Liver (tissue), 9 donors: ENCODE measurements around the gene SURF6. TPM values are rescaled to one million over a fixed set of nuclear protein-coding genes. Genes with fewer than 3 reads are reported as not detected.

Source experiments
- DNase-seq: peaks from one replicate; pipeline ENCODE4 v3.0.0-alpha.2; 2017; ENCODE audit warnings: low spot score
- H3K27ac ChIP-seq, 2 donors: one replicate each; pipeline ENCODE4 v1.7.0; 2013; ENCODE audit warnings: inconsistent platforms in 2 of 2, low read length in 2 of 2, control low read depth in 1 of 2, low read depth in 1 of 2, mild to moderate bottlenecking in 1 of 2
- H3K27me3 ChIP-seq, 4 donors: one replicate each; pipeline versions ENCODE4 v1.6.1 to v1.7.0; 2013; ENCODE audit warnings: low read length in 3 of 4, inconsistent platforms in 1 of 4, mild to moderate bottlenecking in 1 of 4, moderate library complexity in 1 of 4; ENCODE audit not compliant: control insufficient read depth in 4 of 4, insufficient read depth in 4 of 4
- H3K36me3 ChIP-seq, 4 donors: one replicate each; pipeline versions ENCODE4 v1.6.1 to v1.7.0; 2013; ENCODE audit warnings: low read length in 3 of 4, mild to moderate bottlenecking in 3 of 4, low read depth in 1 of 4, moderate library complexity in 1 of 4; ENCODE audit not compliant: control insufficient read depth in 4 of 4, insufficient read depth in 3 of 4
- H3K4me1 ChIP-seq, 4 donors: one replicate each; pipeline versions ENCODE4 v1.6.1 to v1.7.0; 2013; ENCODE audit warnings: low read length in 3 of 4, mild to moderate bottlenecking in 3 of 4, moderate library complexity in 1 of 4; ENCODE audit not compliant: control insufficient read depth in 4 of 4, insufficient read depth in 4 of 4
- H3K4me3 ChIP-seq, 3 donors: one replicate each; pipeline versions ENCODE4 v1.6.1 to v1.7.0; 2013; ENCODE audit warnings: low read length in 3 of 3, control low read depth in 1 of 3, low read depth in 1 of 3, mild to moderate bottlenecking in 1 of 3
- H3K9ac ChIP-seq, 2 donors: one replicate each; pipeline ENCODE4 v1.7.0; 2013; ENCODE audit warnings: low read length in 2 of 2, mild to moderate bottlenecking in 2 of 2, moderate library complexity in 2 of 2, control low read depth in 1 of 2, low read depth in 1 of 2
- H3K9me3 ChIP-seq, 4 donors: one replicate each; pipeline versions ENCODE4 v1.6.1 to v1.7.0; 2013; ENCODE audit warnings: low read length in 3 of 4; ENCODE audit not compliant: control insufficient read depth in 4 of 4
- EGR1 ChIP-seq, 2 donors: IDR thresholded peaks; 2 replicates each; pipeline ENCODE4 v1.6.1; 2016 to 2018; ENCODE audit warnings: antibody characterized with exemption in 2 of 2, low read depth in 2 of 2
- FOXA1 ChIP-seq: IDR thresholded peaks from 2 replicates; pipeline ENCODE4 v1.6.1; 2016; ENCODE audit warnings: antibody characterized with exemption
- FOXA2 ChIP-seq: IDR thresholded peaks from 2 replicates; pipeline ENCODE4 v1.6.1; 2016; ENCODE audit warnings: antibody characterized with exemption
- GABPA ChIP-seq, 2 donors: IDR thresholded peaks in 1 of 2; conservative IDR thresholded peaks in 1 of 2; 2 replicates each; pipeline ENCODE4 v1.6.1; 2016; ENCODE audit warnings: antibody characterized with exemption in 2 of 2, mild to moderate bottlenecking in 1 of 2, moderate library complexity in 1 of 2
- HNF4A ChIP-seq, 2 donors: conservative IDR thresholded peaks; 2 replicates each; pipeline ENCODE4 v1.6.1; 2016; ENCODE audit warnings: antibody characterized with exemption in 2 of 2, mild to moderate bottlenecking in 2 of 2
- HNF4G ChIP-seq: IDR thresholded peaks from 2 replicates; pipeline ENCODE4 v1.6.1; 2016; ENCODE audit warnings: antibody characterized with exemption
- JUND ChIP-seq, 2 donors: IDR thresholded peaks; 2 replicates each; pipeline ENCODE4 v1.6.1; 2016; ENCODE audit warnings: antibody characterized with exemption in 2 of 2
- MAX ChIP-seq: IDR thresholded peaks from 2 replicates; pipeline ENCODE4 v1.6.1; 2016; ENCODE audit warnings: antibody characterized with exemption
- RAD21 ChIP-seq, 2 donors: IDR thresholded peaks; 2 replicates each; pipeline ENCODE4 v1.6.1; 2016; ENCODE audit warnings: antibody characterized with exemption in 2 of 2, mild to moderate bottlenecking in 2 of 2
- RXRA ChIP-seq, 2 donors: IDR thresholded peaks; 2 replicates each; pipeline ENCODE4 v1.6.1; 2017 to 2018; ENCODE audit warnings: antibody characterized with exemption in 2 of 2, mild to moderate bottlenecking in 1 of 2
- SP1 ChIP-seq: IDR thresholded peaks from 2 replicates; pipeline ENCODE4 v1.6.1; 2018; ENCODE audit warnings: antibody characterized with exemption, mild to moderate bottlenecking
- TAF1 ChIP-seq: conservative IDR thresholded peaks from 2 replicates; pipeline ENCODE4 v1.6.1; 2016; ENCODE audit warnings: antibody characterized with exemption, mild to moderate bottlenecking
- YY1 ChIP-seq: IDR thresholded peaks from 2 replicates; pipeline ENCODE4 v1.6.1; 2016; ENCODE audit warnings: antibody characterized with exemption, mild to moderate bottlenecking
- ZBTB33 ChIP-seq: IDR thresholded peaks from 2 replicates; pipeline ENCODE4 v1.6.1; 2016; ENCODE audit warnings: antibody characterized with exemption
- WGBS: extraction: QIAGEN DNeasy Blood & Tissue Kit; methylation state at CpG from one replicate; pipeline ENCODE4 v1.1.7; 2013; 5-methylcytosine and 5-hydroxymethylcytosine counted together
- polyA plus RNA-seq, 2 donors: library from polyadenylated mRNA; stranded (reverse) in 1 of 2; unstranded in 1 of 2; fragments of 200-250 nt in 1 of 2; fragments of >200 nt in 1 of 2; fragmentation: Nextera tagmentation in 1 of 2; extraction: Ambion mirVana in 1 of 2; gene quantifications; one replicate each; pipeline versions ENCODE4 v1.2.1 to v1.2.3, GENCODE V29; 2013 to 2015
- total RNA-seq, 2 donors: library from RNA; depleted of rRNA; stranded (reverse); fragments of >200 nt; gene quantifications; one replicate each; pipeline ENCODE4 v1.2.3, GENCODE V29; 2014
- TF ChIP-seq, protein P1 (sequence below): IDR thresholded peaks from 2 replicates; pipeline ENCODE4 v1.6.1; 2016; ENCODE audit warnings: antibody characterized with exemption
- donor health status: healthy.
- donor health status: healthy.
- donor health status: healthy.
- donor health status: healthy.
- donor health status: healthy.

Gene SURF6
- total and polyA plus RNA-seq, 4 donors: 4.1 to 12.9 (median 7.2) TPM

- TF ChIP-seq YY1 (no peak), ZBTB33 (no peak), FOXA2 (no peak), MAX (no peak), SP1 (no peak), FOXA1 (no peak), RXRA (IDR thresholded peaks at IDR 0.05) (no peak)
- TF ChIP-seq, protein P1, sequence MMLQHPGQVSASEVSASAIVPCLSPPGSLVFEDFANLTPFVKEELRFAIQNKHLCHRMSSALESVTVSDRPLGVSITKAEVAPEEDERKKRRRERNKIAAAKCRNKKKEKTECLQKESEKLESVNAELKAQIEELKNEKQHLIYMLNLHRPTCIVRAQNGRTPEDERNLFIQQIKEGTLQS: no peak
These were observed 44.7 kb upstream of the SURF6 start (continued) for GRCh38 chr9:133380734-133381133.

- H3K9me3 ChIP-seq: no peaks in the 10 kb centered on the region
- no peaks in the 10 kb centered on the region for H3K36me3 ChIP-seq
- H3K27ac ChIP-seq: no peak overlapping the region
- TF ChIP-seq JUND (IDR thresholded peaks at IDR 0.05) (no peak), HNF4A (conservative IDR thresholded peaks at IDR 0.05) (no peak), TAF1 (no peak), GABPA (IDR thresholded peaks at IDR 0.05 in 1 of 2, conservative IDR thresholded peaks at IDR 0.05 in 1 of 2) (no peak), HNF4G (no peak), YY1 (no peak), MAX (no peak), SP1 (no peak), FOXA2 (no peak), RAD21 (IDR thresholded peaks at IDR 0.05) (no peak), EGR1 (IDR thresholded peaks at IDR 0.05; ENCODE audit: low read depth in 2 of 2) (no peak), FOXA1 (no peak), ZBTB33 (no peak)
- H3K4me3 ChIP-seq: no peak overlapping the region
- H3K4me1 ChIP-seq: peaks cover 0 to 11% (median 5%) of the 10 kb centered on the region in 4 donors
- no peak for DNase-seq
- H3K9ac ChIP-seq: no peak overlapping the region
- WGBS: 97% methylated on average over 14 of the region's 14 CpGs
- no peaks in the 10 kb centered on the region for H3K27me3 ChIP-seq
These were observed 43.4 kb upstream of the SURF6 start for GRCh38 chr9:133379153-133380086.
